A549 (cell line): ENCODE results near the gene PUM1. TPM values are rescaled to one million over a fixed set of nuclear protein-coding genes. Genes with fewer than 3 reads are reported as not detected.

ENCODE experiments used
- ATAC-seq, 2 experiments: fragments of 200-7000 bp in 1 of 2; fragments of >200 bp in 1 of 2; cut with Nextera tagmentation in 1 of 2; cut with Tn5 transposase in 1 of 2; 3 replicates each; pipeline versions ENCODE4 v1.8.0 to v1.9.1; 2018 to 2020; ENCODE audit warnings: mild to moderate bottlenecking in 1 of 2, moderate library complexity in 1 of 2
- CTCF ChIA-PET: fragments of 300-600 bp; sonication (Branson Sonifier 250); formaldehyde crosslinking; extraction: SDS; loops from one replicate; lab custom pipeline; 2021; ENCODE audit warnings: antibody characterized with exemption, inconsistent platforms; lab: Yijun Ruan, JAX
- POLR2A ChIA-PET: fragments of 350-600 bp; formaldehyde crosslinking; extraction: SDS; loops from one replicate; lab custom pipeline; 2021; ENCODE audit warnings: antibody characterized with exemption, inconsistent platforms; lab: Yijun Ruan, JAX
- DNase-seq, 2 experiments: peaks; one replicate each; pipeline versions ENCODE4 v3.0.0 to v3.0.0-alpha.2; 2011 to 2016; ENCODE audit warnings: low read depth in 1 of 2, low spot score in 1 of 2
- FAIRE-seq: peaks from 2 replicates; lab custom pipeline; 2011; peaks lifted over from hg19 to GRCh38; lab: Jason Lieb, UNC
- H3K27ac ChIP-seq, 2 experiments: fragments of >200 bp; sonication (Bioruptor Twin); formaldehyde crosslinking; 3 replicates each; pipeline ENCODE4 v1.5.1; 2016 to 2017
- H3K4me1 ChIP-seq: fragments of >200 bp; sonication (Bioruptor Twin); formaldehyde crosslinking; 3 replicates; pipeline ENCODE4 v1.6.1; 2016
- H3K4me2 ChIP-seq: fragments of >200 bp; sonication (Bioruptor Twin); formaldehyde crosslinking; 3 replicates; pipeline ENCODE4 v1.6.1; 2016
- H3K4me3 ChIP-seq: fragments of >200 bp; sonication (Bioruptor Twin); formaldehyde crosslinking; 3 replicates; pipeline ENCODE4 v1.5.1; 2016
- H3K9me3 ChIP-seq: fragments of >200 bp; sonication (Bioruptor Twin); formaldehyde crosslinking; 3 replicates; pipeline ENCODE4 v1.6.1; 2016
- BHLHE40 ChIP-seq: IDR thresholded peaks from 2 replicates; pipeline ENCODE4 v1.6.1; 2012; ENCODE audit warnings: low read depth, low read length, inconsistent platforms
- CBX2 ChIP-seq: fragments of 200-600 bp; sonication (generic); IDR thresholded peaks from 2 replicates; pipeline ENCODE4 v1.6.1; 2016; ENCODE audit warnings: low read depth, mild to moderate bottlenecking, borderline replicate concordance
- EHF ChIP-seq: fragments of 250-450 bp; sonication (Bioruptor Pico); IDR thresholded peaks from 2 replicates; pipeline ENCODE4 v1.5.0; 2020; ENCODE audit warnings: mild to moderate bottlenecking
- EP300 ChIP-seq, 2 experiments: fragments of >200 bp; sonication (Bioruptor Twin); formaldehyde crosslinking; IDR thresholded peaks; 2 replicates in 1 of 2; 3 replicates in 1 of 2; pipeline ENCODE4 v1.6.1; 2016 to 2017
- ESRRA ChIP-seq: fragments of 150-350 bp; IDR thresholded peaks from 2 replicates; pipeline ENCODE4 v1.6.1; 2014; ENCODE audit warnings: mild to moderate bottlenecking, low read length, borderline replicate concordance
- FOSB ChIP-seq: fragments of 250-450 bp; sonication (Bioruptor Pico); IDR thresholded peaks from 2 replicates; pipeline ENCODE4 v1.5.0; 2020; ENCODE audit warnings: mild to moderate bottlenecking, moderate library complexity
- FOSL2 ChIP-seq, 2 experiments: fragments of 450-650 bp in 1 of 2; fragments of >200 bp in 1 of 2; sonication (Bioruptor Twin) in 1 of 2; formaldehyde crosslinking; IDR thresholded peaks; 2 replicates each; pipeline versions ENCODE4 v1.5.0 to v1.6.1; 2016 to 2020; ENCODE audit warnings: mild to moderate bottlenecking in 1 of 2, moderate library complexity in 1 of 2
- FOXS1 ChIP-seq: fragments of 250-450 bp; sonication (Bioruptor Pico); IDR thresholded peaks from 2 replicates; pipeline ENCODE4 v1.5.0; 2020; ENCODE audit warnings: mild to moderate bottlenecking, moderate library complexity
- GATA3 ChIP-seq: IDR thresholded peaks from 2 replicates; pipeline ENCODE4 v1.6.1; 2012; ENCODE audit warnings: borderline replicate concordance
- HDAC2 ChIP-seq: fragments of 200-600 bp; sonication (generic); IDR thresholded peaks from 2 replicates; pipeline ENCODE4 v1.6.1; 2016
- HEYL ChIP-seq: fragments of 250-450 bp; sonication (Bioruptor Pico); IDR thresholded peaks from 2 replicates; pipeline ENCODE4 v1.8.0; 2021; ENCODE audit warnings: mild to moderate bottlenecking, moderate library complexity
- HOXA7 ChIP-seq: fragments of 250-450 bp; sonication (Bioruptor Pico); IDR thresholded peaks from 2 replicates; pipeline ENCODE4 v1.5.0; 2020; ENCODE audit warnings: mild to moderate bottlenecking, moderate library complexity
- HOXB13 ChIP-seq: fragments of 250-450 bp; sonication (Bioruptor Pico); IDR thresholded peaks from 2 replicates; pipeline ENCODE4 v1.5.0; 2020; ENCODE audit warnings: low read depth, mild to moderate bottlenecking, moderate library complexity
- HOXB5 ChIP-seq: fragments of 250-450 bp; sonication (Bioruptor Pico); IDR thresholded peaks from 2 replicates; pipeline ENCODE4 v1.5.0; 2020; ENCODE audit warnings: mild to moderate bottlenecking, moderate library complexity
- JUN ChIP-seq, 2 experiments: fragments of >200 bp; sonication (Bioruptor Twin); formaldehyde crosslinking; IDR thresholded peaks; 2 replicates in 1 of 2; 3 replicates in 1 of 2; pipeline ENCODE4 v1.6.1; 2016 to 2017
- JUNB ChIP-seq: fragments of >200 bp; sonication (Bioruptor Twin); formaldehyde crosslinking; IDR thresholded peaks from 2 replicates; pipeline ENCODE4 v1.6.1; 2016
- KDM1A ChIP-seq: fragments of 200-600 bp; sonication (generic); IDR thresholded peaks from 2 replicates; pipeline ENCODE4 v1.6.1; 2016; ENCODE audit warnings: low read depth, mild to moderate bottlenecking
- NR3C1 ChIP-seq: fragments of >200 bp; sonication (Bioruptor Twin); formaldehyde crosslinking; IDR thresholded peaks from 3 replicates; pipeline ENCODE4 v1.6.1; 2017
- PHF8 ChIP-seq: fragments of 200-600 bp; sonication (generic); IDR thresholded peaks from 2 replicates; pipeline ENCODE4 v1.6.1; 2016; ENCODE audit warnings: low read depth, mild to moderate bottlenecking, antibody characterized with exemption, moderate library complexity, borderline replicate concordance
- POLR2A ChIP-seq: IDR thresholded peaks from 2 replicates; pipeline ENCODE4 v1.6.1; 2012; ENCODE audit warnings: mild to moderate bottlenecking, low read length
- POLR2AphosphoS2 ChIP-seq: conservative IDR thresholded peaks from 2 replicates; pipeline ENCODE4 v1.6.1; 2012; ENCODE audit warnings: low read length, improper control_type of control experiment, inconsistent platforms
- RAD21 ChIP-seq, 2 experiments: fragments of >200 bp in 1 of 2; sonication (Bioruptor Twin) in 1 of 2; formaldehyde crosslinking in 1 of 2; IDR thresholded peaks in 1 of 2; conservative IDR thresholded peaks in 1 of 2; 2 replicates in 1 of 2; 3 replicates in 1 of 2; pipeline ENCODE4 v1.6.1; 2012 to 2018; ENCODE audit warnings: inconsistent platforms in 1 of 2
- RARB ChIP-seq: fragments of 250-450 bp; sonication (Bioruptor Pico); IDR thresholded peaks from 2 replicates; pipeline ENCODE4 v1.8.0; 2021; ENCODE audit warnings: mild to moderate bottlenecking, moderate library complexity
- RCOR1 ChIP-seq: fragments of 150-350 bp; IDR thresholded peaks from 2 replicates; pipeline ENCODE4 v1.6.1; 2014; ENCODE audit warnings: antibody characterized with exemption, low read length, low read depth
- SMC3 ChIP-seq: fragments of >200 bp; sonication (Bioruptor Twin); formaldehyde crosslinking; IDR thresholded peaks from 3 replicates; pipeline ENCODE4 v1.6.1; 2018; ENCODE audit warnings: inconsistent platforms
- SREBF2 ChIP-seq: fragments of 450-650 bp; IDR thresholded peaks from 2 replicates; pipeline ENCODE4 v1.6.1; 2014; ENCODE audit warnings: mild to moderate bottlenecking, moderate library complexity
- TP53 ChIP-seq: fragments of 250-450 bp; sonication (Bioruptor Pico); IDR thresholded peaks from 2 replicates; pipeline ENCODE4 v1.5.0; 2021; ENCODE audit warnings: mild to moderate bottlenecking, moderate library complexity
- ZFP36 ChIP-seq: fragments of 450-650 bp; IDR thresholded peaks from 2 replicates; pipeline ENCODE4 v1.6.1; 2014; ENCODE audit warnings: borderline replicate concordance; ENCODE audit not compliant: partially characterized antibody
- ZSCAN20 ChIP-seq: fragments of 250-450 bp; sonication (Bioruptor Pico); IDR thresholded peaks from 2 replicates; pipeline ENCODE4 v1.8.0; 2022; ENCODE audit warnings: mild to moderate bottlenecking, moderate library complexity
- WGBS: methylation state at CpG from one replicate; pipeline ENCODE4 v1.1.6; 2017; ENCODE audit errors: missing lambda C conversion rate; 5-methylcytosine and 5-hydroxymethylcytosine counted together
- polyA minus RNA-seq: library from RNA; depleted of rRNA, polyadenylated mRNA; stranded (reverse); fragments of >200 nt; gene quantifications from 2 replicates; pipeline ENCODE4 v1.2.3, GENCODE V29; 2011; rRNA and poly(A)+ RNA removed
- polyA plus RNA-seq, 4 experiments: library from polyadenylated mRNA; depleted of rRNA in 3 of 4; stranded (reverse); fragments of >200 nt; fragmentation: RNase III in 1 of 4; extraction: RNeasy Plus Mini Kit Qiagen cat#74134 plus additional on column Dnase treatment in 1 of 4; gene quantifications; 2 replicates in 3 of 4; 3 replicates in 1 of 4; pipeline ENCODE4 v1.2.3, GENCODE V29; 2011 to 2017
- TF ChIP-seq, protein P1 (sequence below): IDR thresholded peaks from 2 replicates; pipeline ENCODE4 v1.6.1; 2012; ENCODE audit warnings: low read depth, borderline replicate concordance
- TF ChIP-seq, protein P2 (sequence below): fragments of >200 bp; sonication (Bioruptor Twin); formaldehyde crosslinking; IDR thresholded peaks from 3 replicates; pipeline ENCODE4 v1.5.1; 2016
- TF ChIP-seq, protein P3 (sequence below): fragments of 450-650 bp; IDR thresholded peaks from 2 replicates; pipeline ENCODE4 v1.6.1; 2014; ENCODE audit warnings: antibody characterized with exemption
- TF ChIP-seq, protein P4 (sequence below): IDR thresholded peaks from 2 replicates; pipeline ENCODE4 v1.6.1; 2012

Gene PUM1, protein sequence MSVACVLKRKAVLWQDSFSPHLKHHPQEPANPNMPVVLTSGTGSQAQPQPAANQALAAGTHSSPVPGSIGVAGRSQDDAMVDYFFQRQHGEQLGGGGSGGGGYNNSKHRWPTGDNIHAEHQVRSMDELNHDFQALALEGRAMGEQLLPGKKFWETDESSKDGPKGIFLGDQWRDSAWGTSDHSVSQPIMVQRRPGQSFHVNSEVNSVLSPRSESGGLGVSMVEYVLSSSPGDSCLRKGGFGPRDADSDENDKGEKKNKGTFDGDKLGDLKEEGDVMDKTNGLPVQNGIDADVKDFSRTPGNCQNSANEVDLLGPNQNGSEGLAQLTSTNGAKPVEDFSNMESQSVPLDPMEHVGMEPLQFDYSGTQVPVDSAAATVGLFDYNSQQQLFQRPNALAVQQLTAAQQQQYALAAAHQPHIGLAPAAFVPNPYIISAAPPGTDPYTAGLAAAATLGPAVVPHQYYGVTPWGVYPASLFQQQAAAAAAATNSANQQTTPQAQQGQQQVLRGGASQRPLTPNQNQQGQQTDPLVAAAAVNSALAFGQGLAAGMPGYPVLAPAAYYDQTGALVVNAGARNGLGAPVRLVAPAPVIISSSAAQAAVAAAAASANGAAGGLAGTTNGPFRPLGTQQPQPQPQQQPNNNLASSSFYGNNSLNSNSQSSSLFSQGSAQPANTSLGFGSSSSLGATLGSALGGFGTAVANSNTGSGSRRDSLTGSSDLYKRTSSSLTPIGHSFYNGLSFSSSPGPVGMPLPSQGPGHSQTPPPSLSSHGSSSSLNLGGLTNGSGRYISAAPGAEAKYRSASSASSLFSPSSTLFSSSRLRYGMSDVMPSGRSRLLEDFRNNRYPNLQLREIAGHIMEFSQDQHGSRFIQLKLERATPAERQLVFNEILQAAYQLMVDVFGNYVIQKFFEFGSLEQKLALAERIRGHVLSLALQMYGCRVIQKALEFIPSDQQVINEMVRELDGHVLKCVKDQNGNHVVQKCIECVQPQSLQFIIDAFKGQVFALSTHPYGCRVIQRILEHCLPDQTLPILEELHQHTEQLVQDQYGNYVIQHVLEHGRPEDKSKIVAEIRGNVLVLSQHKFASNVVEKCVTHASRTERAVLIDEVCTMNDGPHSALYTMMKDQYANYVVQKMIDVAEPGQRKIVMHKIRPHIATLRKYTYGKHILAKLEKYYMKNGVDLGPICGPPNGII
- polyA plus RNA-seq (2011; rRNA removed), result 55.3 and 64.0 TPM in 2 replicates
- 57.3 and 66.3 TPM in 2 replicates for polyA plus RNA-seq (2012; cell fraction: cytosol; rRNA removed)
- 67.7 and 77.6 TPM in 2 replicates for polyA plus RNA-seq (2012; cell fraction: nucleus; rRNA removed)
- 27.5 to 30.2 TPM (median 29.1 TPM) in 3 replicates for polyA plus RNA-seq (2017; fragmentation: RNase III; extraction: RNeasy Plus Mini Kit Qiagen cat#74134 plus additional on column Dnase treatment)
- polyA minus RNA-seq, result 207 and 234 TPM in 2 replicates

DNA sequence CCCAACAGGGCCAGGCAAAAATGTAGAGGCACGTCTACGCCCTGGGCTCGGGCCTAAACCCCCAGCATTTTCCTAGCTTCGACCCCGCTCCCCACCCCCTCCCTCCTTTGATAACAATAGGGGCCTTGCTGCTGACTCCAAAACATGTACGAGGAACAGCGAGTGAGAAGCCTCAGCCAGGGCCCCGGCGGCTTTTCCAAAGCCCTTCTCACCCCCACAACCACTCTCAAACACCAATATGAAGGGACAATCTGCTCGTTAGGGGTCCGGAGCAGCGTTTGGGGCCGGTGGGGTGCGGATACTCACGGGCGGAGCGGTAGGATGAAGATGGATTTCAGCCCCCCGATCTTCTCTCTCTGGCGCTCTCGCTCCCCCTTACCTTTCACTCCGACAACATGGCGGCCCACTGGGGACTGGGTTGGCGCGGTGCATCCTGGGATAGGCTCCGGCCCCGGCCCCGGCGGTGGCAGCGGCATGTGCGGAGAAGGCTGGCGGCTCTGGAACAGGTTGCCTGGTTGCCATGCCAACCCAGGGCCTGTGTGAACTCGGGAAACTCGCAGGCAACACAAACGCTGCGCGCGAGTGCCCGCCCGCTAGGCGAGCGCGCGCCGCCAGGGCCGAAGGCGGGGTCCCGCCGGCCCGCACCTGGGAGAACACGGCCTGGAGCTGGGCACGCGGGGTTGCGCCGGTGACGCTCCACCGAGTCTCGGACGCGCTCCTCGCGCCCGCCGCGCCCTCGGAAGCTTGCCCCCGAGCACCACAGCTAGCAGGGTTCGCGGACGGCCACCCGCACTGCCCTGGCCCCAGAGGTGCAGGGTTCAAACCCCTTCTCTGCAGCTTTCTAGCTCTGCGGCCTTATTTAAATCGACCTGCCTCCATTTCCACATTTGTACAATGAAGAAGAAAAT is at the start of gene PUM1:
Gene PUM1 (minus strand): TSS at position 408 of the 908 bp plus-strand sequence. CDS start 6,151 bp downstream, outside the sequence.
- FAIRE-seq (no peak), ATAC-seq (peak; percentile 98 to 99), DNase-seq (peak; percentile 80 to 97)
- peak within 1 kb of the TSS; percentile 87 for H3K4me2 ChIP-seq
- 0% methylated on average over 17 of the region's 72 CpGs for WGBS
- peak within 1 kb of the TSS; percentile 87 for H3K4me3 ChIP-seq
- CTCF ChIA-PET, result interaction anchor here (1.0 to 1.4 kb wide), 5 partner anchors 9 to 357 kb away, joined by 3 read pairs; no protein-coding TSS in a partner anchor
- H3K4me1 ChIP-seq, result peaks cover 21% of the 10 kb centered on the region
- H3K27ac ChIP-seq, result peak within 1 kb of the TSS; percentile 96 to 100
- no peaks in the 10 kb centered on the region for H3K9me3 ChIP-seq
- POLR2A ChIA-PET, result interaction anchor here (0.6 to 1.1 kb wide), 5 partner anchors 65 to 231 kb away, joined by 3 to 9 read pairs (median 3); partner anchors contain the start of genes SNRNP40 and ZCCHC17
- no peak for TF ChIP-seq JUNB
- no peak for TF ChIP-seq ZFP36
- no peak for TF ChIP-seq FOSB
- TF ChIP-seq JUN (IDR thresholded peaks at IDR 0.05), result peak; percentile 55 to 82; a peak in 4 of 5 replicates
- TF ChIP-seq RARB, result no peak
- 0 out of 2 replicates have a peak, but pooled peaks have one; percentile 44 for TF ChIP-seq HOXB13
- TF ChIP-seq EHF (CRISPR knock-in tag), result no peak
- TF ChIP-seq, protein P1, sequence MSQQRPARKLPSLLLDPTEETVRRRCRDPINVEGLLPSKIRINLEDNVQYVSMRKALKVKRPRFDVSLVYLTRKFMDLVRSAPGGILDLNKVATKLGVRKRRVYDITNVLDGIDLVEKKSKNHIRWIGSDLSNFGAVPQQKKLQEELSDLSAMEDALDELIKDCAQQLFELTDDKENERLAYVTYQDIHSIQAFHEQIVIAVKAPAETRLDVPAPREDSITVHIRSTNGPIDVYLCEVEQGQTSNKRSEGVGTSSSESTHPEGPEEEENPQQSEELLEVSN, result 0 out of 2 replicates have a peak, but pooled peaks have one; percentile 10
- TF ChIP-seq SMC3, result no peak
- 0 out of 2 replicates have a peak, but pooled peaks have one; percentile 26 for TF ChIP-seq FOXS1
- TF ChIP-seq PHF8, result peak; percentile 66
- no peak for TF ChIP-seq FOSL2 (IDR thresholded peaks at IDR 0.05)
- no peak for TF ChIP-seq FOSL2 (CRISPR knock-in tag; IDR thresholded peaks at IDR 0.05)
- no peak for TF ChIP-seq POLR2AphosphoS2
- no peak for TF ChIP-seq KDM1A
- no peak for TF ChIP-seq ESRRA
- TF ChIP-seq RCOR1, result no peak
- no peak for TF ChIP-seq RAD21 (conservative IDR thresholded peaks at IDR 0.05 in 1 of 2, IDR thresholded peaks at IDR 0.05 in 1 of 2)
- no peak for TF ChIP-seq TP53
- no peak for TF ChIP-seq BHLHE40
- no peak for TF ChIP-seq SREBF2
- no peak for TF ChIP-seq HDAC2
- TF ChIP-seq HEYL (CRISPR knock-in tag), result no peak
- no peak for TF ChIP-seq CBX2
- no peak for TF ChIP-seq HOXA7 (CRISPR knock-in tag)
- no peak; the same call in 1 of the 2 replicates for TF ChIP-seq GATA3
- TF ChIP-seq, protein P2, sequence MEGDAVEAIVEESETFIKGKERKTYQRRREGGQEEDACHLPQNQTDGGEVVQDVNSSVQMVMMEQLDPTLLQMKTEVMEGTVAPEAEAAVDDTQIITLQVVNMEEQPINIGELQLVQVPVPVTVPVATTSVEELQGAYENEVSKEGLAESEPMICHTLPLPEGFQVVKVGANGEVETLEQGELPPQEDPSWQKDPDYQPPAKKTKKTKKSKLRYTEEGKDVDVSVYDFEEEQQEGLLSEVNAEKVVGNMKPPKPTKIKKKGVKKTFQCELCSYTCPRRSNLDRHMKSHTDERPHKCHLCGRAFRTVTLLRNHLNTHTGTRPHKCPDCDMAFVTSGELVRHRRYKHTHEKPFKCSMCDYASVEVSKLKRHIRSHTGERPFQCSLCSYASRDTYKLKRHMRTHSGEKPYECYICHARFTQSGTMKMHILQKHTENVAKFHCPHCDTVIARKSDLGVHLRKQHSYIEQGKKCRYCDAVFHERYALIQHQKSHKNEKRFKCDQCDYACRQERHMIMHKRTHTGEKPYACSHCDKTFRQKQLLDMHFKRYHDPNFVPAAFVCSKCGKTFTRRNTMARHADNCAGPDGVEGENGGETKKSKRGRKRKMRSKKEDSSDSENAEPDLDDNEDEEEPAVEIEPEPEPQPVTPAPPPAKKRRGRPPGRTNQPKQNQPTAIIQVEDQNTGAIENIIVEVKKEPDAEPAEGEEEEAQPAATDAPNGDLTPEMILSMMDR, result no peak
- TF ChIP-seq HOXB5 (CRISPR knock-in tag), result no peak
- no peak for TF ChIP-seq NR3C1
- TF ChIP-seq, protein P3, sequence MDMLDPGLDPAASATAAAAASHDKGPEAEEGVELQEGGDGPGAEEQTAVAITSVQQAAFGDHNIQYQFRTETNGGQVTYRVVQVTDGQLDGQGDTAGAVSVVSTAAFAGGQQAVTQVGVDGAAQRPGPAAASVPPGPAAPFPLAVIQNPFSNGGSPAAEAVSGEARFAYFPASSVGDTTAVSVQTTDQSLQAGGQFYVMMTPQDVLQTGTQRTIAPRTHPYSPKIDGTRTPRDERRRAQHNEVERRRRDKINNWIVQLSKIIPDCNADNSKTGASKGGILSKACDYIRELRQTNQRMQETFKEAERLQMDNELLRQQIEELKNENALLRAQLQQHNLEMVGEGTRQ, result no peak
- TF ChIP-seq ZSCAN20, result no peak
- TF ChIP-seq EP300 (IDR thresholded peaks at IDR 0.05), result no peak
- TF ChIP-seq, protein P4, sequence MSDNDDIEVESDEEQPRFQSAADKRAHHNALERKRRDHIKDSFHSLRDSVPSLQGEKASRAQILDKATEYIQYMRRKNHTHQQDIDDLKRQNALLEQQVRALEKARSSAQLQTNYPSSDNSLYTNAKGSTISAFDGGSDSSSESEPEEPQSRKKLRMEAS, result no peak; the same call in none of the 2 replicates
- TF ChIP-seq POLR2A, result peak; percentile 54
